Upper lobe of left lung (tissue), 6 donors: ENCODE results near the gene AXIN1. TPM values are rescaled to one million over a fixed set of nuclear protein-coding genes. Genes with fewer than 3 reads are reported as not detected.
"Not testable (repeated sequence)": the region's sequence is repeated elsewhere in the genome, so short reads cannot be mapped to it uniquely, and the experiment has no call there.

Experiments
- ATAC-seq, 2 donors: fragments of 200-7000 bp; cut with Tn5 transposase; one replicate each; pipeline ENCODE4 v1.9.1; 2022; ENCODE audit warnings: mild to moderate bottlenecking in 2 of 2, moderate library complexity in 2 of 2; ENCODE audit not compliant: low FRiP score in 2 of 2
- DNase-seq, 2 donors: peaks; one replicate each; pipeline ENCODE4 v3.0.0-alpha.2; 2019 to 2020
- H3K27ac ChIP-seq, 4 donors: fragments of 200-600 bp; sonication (generic); one replicate each; pipeline ENCODE4 v1.5.1; 2016 to 2019
- H3K27me3 ChIP-seq, 4 donors: fragments of 200-600 bp; sonication (generic); one replicate each; pipeline ENCODE4 v1.5.1; 2017 to 2019
- H3K36me3 ChIP-seq, 4 donors: fragments of 200-600 bp; sonication (generic); one replicate each; pipeline ENCODE4 v1.5.1; 2016 to 2019
- H3K4me1 ChIP-seq, 4 donors: fragments of 200-600 bp; sonication (generic); one replicate each; pipeline ENCODE4 v1.5.1; 2018 to 2019
- H3K4me3 ChIP-seq, 4 donors: fragments of 200-600 bp; sonication (generic); one replicate each; pipeline ENCODE4 v1.5.1; 2017 to 2019; ENCODE audit warnings: mild to moderate bottlenecking in 2 of 4, moderate library complexity in 1 of 4
- H3K9me3 ChIP-seq, 4 donors: fragments of 200-600 bp; sonication (generic); one replicate each; pipeline ENCODE4 v1.5.1; 2018 to 2019
- CTCF ChIP-seq, 6 experiments: fragments of 450-650 bp in 4 of 6; fragments of 200-600 bp in 2 of 6; sonication (generic) in 2 of 6; IDR thresholded peaks; one replicate each; pipeline ENCODE4 v1.5.1; 2016 to 2019; ENCODE audit warnings: antibody characterized with exemption in 6 of 6
- EP300 ChIP-seq, 4 donors: sonication (generic); formaldehyde crosslinking; IDR thresholded peaks; one replicate each; pipeline ENCODE4 v1.5.1; 2017; ENCODE audit warnings: antibody characterized with exemption in 4 of 4, control low read depth in 2 of 4
- POLR2A ChIP-seq, 4 donors: fragments of 450-650 bp; IDR thresholded peaks; one replicate each; pipeline ENCODE4 v1.5.1; 2016 to 2017; ENCODE audit warnings: antibody characterized with exemption in 4 of 4, mild to moderate bottlenecking in 2 of 4
- POLR2AphosphoS5 ChIP-seq, 2 donors: sonication (generic); formaldehyde crosslinking; IDR thresholded peaks; one replicate each; pipeline ENCODE4 v1.5.1; 2017; ENCODE audit warnings: antibody characterized with exemption in 2 of 2
- WGBS, 2 donors: methylation state at CpG; one replicate each; pipeline ENCODE4 v1.1.5; 2017 to 2018; 5-methylcytosine and 5-hydroxymethylcytosine counted together
- total RNA-seq, 6 donors: library from RNA; depleted of rRNA in 4 of 6; stranded (reverse); fragments of >200 nt in 4 of 6; gene quantifications; one replicate each; pipeline versions ENCODE4 v1.1.0 to v1.2.1, GENCODE V29; 2016 to 2021
- donor health status: DM: no; HTN: no; CAD: no; lungs with moderate emphysema.
- donor health status: DM: no; HTN: yes; CAD: no; lungs with severe emphysema.

The AXIN1 gene
- total RNA-seq, 6 donors from 2014 or later: 26.8 to 45.9 (median 31.9) TPM

DNA sequence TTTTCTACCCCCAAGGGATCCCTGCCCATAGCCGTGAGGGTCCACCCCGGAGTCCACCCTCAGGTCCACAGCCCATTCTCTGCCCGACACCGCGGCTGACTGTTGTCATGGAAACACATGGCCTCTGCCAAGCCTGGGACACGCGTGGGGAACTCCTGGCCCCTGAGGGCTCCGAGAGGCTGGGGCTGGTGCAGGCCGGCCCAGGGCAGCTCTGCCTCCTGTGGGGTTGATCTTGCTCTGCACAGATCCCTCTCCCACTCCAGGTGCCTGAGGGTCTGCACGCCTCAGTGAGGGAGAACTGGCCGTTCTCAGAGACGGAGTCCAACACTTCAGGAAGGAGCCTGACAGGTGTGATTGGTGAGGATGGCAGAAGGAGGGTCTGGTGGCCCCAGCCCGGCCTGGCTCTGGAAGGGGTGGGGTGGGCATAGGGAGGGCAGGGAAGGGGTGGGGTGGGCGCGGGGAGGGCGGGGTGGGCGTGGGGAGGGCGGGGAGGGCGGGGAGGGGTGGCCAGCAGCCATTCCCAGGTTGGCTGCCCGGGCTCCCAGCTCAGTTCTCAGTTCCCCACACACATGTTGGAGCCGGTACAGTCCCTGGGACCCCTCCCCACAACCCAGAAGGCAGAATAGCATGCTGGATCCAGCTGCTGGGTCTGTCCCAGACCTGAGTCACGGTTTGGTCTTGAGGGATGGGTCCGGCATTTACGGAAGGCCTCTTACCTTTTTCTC lies 11.4 kb upstream of the AXIN1 start:
- Histone ChIP-seq H3K9me3 (no peaks in the 10 kb centered on the region), H3K4me3 (no peak overlapping the region), H3K27me3 (no peaks in the 10 kb centered on the region), H3K4me1 (peaks cover 0 to 6% (median 3%) of the 10 kb centered on the region in 4 donors), H3K27ac (no peak overlapping the region), H3K36me3 (peaks cover 11 to 30% (median 25%) of the 10 kb centered on the region in 4 donors)
- peak in 1 of 2 donors; percentile 62 for DNase-seq
- ATAC-seq: no peak
- no peak for TF ChIP-seq EP300 (IDR thresholded peaks at IDR 0.05)
- no peak for TF ChIP-seq POLR2A (IDR thresholded peaks at IDR 0.05)
- TF ChIP-seq CTCF (IDR thresholded peaks at IDR 0.05): no peak
- TF ChIP-seq POLR2AphosphoS5 (IDR thresholded peaks at IDR 0.05): no peak
- 22 to 49% methylated on average over 10 to 18 of the region's 24 CpGs for WGBS, 2 donors

DNA sequence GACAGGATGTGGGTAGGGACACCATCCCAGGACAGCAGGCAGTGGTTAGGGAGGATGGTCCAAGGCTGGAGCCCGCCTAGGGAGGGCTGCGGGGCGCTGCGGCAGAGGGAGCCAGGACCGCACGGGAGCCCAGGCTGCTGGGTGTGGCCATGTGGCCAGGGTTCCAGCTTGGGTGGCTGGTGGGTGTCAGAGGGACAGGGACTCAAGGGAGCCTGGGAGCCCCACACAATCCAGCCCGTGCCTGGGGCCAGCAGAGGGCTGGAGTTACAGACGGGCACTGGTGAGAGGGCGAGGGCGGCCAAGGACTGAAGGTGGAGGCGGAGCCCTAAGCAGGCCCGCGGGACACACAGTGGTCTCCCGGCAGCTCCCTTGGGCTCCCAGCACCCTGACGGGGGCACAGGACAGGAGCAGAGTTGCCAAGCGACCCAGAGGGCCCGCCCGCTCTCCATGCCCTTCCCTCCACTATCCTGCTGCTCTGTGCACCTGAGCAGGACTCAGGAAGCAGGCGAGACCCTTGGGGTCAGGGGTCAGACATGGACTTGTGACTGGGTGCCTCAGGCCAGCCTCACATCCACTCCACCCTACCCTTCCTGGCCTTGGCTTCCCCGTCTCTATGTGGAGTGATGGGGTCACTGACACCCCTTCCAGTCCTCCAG lies 10.7 kb upstream of the AXIN1 start:
- no peak for ATAC-seq
- no peaks in the 10 kb centered on the region for H3K9me3 ChIP-seq
- no peak overlapping the region for H3K4me3 ChIP-seq
- peak in 1 of 2 donors; percentile 70 for DNase-seq
- 64 to 71% methylated on average over 6 to 18 of the region's 20 CpGs for WGBS, 2 donors
- no peak for TF ChIP-seq POLR2A (IDR thresholded peaks at IDR 0.05)
- TF ChIP-seq CTCF (IDR thresholded peaks at IDR 0.05): no peak
- peaks cover 10 to 23% (median 20%) of the 10 kb centered on the region in 4 donors for H3K36me3 ChIP-seq
- H3K4me1 ChIP-seq: peaks cover 0 to 6% (median 2%) of the 10 kb centered on the region in 4 donors
- H3K27me3 ChIP-seq: no peaks in the 10 kb centered on the region
- no peak overlapping the region for H3K27ac ChIP-seq

DNA sequence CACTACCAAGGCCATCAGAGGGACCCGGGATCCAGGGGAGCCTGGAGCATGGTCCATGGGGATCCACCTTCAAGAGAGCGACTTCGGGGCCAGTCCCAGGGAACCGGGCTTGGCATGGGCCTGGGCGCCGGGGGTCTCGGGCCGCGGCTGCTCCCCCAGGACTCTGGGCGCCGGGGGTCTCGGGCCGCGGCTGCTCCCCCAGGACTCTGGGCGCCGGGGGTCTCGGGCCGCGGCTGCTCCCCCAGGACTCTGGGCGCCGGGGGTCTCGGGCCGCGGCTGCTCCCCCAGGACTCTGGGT lies 10.1 kb upstream of the AXIN1 start:
- H3K9me3 ChIP-seq, H3K4me1 ChIP-seq, H3K27me3 ChIP-seq, H3K27ac ChIP-seq, H3K4me3 ChIP-seq, ATAC-seq: not testable (repeated sequence)
- DNase-seq: peak in 1 of 2 donors; percentile 50
- H3K36me3 ChIP-seq: peaks cover 4 to 18% (median 14%) of the 10 kb centered on the region in 4 donors
- 100% methylated on average over 4 of the region's 24 CpGs; no CpG with 5 or more reads in 1 of the 2 donors for WGBS, 2 donors

GRCh38 chr16:361872-362701 lies 9.6 kb upstream of the AXIN1 start:
- peaks cover 0 to 6% (median 2%) of the 10 kb centered on the region in 4 donors for H3K4me1 ChIP-seq
- peak; percentile 70 to 74 for ATAC-seq
- WGBS, 2 donors: 27 to 40% methylated on average over 4 to 30 of the region's 30 CpGs
- DNase-seq: peak; percentile 85 to 87
- peaks cover 0 to 12% (median 8%) of the 10 kb centered on the region in 4 donors for H3K36me3 ChIP-seq
- H3K27me3 ChIP-seq: no peaks in the 10 kb centered on the region
- no peak overlapping the region for H3K27ac ChIP-seq
- TF ChIP-seq CTCF (IDR thresholded peaks at IDR 0.05) (peak; percentile 69 to 89 (median 81)), POLR2AphosphoS5 (IDR thresholded peaks at IDR 0.05) (no peak)
- no peak overlapping the region for H3K4me3 ChIP-seq
- H3K9me3 ChIP-seq: no peaks in the 10 kb centered on the region

DNA sequence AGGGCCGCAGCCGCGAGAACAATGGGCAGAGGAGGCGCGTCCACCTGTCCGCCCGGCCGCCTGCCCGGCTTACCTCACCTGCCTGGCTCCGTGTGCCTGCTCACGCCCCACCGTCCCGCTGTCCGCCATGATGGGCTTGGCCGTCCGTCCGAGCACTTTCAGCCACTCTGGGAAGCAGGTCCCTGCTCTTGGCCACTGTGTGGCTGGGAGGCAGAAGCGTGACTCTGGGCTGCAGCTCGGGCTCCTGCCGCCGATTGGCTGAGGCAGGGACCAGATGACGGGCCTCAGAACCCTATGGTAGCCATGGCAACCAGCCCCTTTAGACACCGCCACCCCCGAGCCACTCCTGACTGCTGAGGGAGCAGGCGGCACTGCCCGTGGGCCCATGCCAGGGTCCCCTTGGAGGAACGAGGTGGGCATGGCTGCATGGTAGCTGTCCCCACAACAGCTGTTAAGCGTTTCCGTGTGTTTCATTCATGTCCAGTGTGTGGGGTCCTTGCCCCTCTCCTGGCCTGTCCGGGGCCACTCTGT lies 8.9 kb upstream of the AXIN1 start:
- Histone ChIP-seq H3K27me3 (no peaks in the 10 kb centered on the region), H3K36me3 (peaks cover 0 to 5% (median 1%) of the 10 kb centered on the region in 4 donors), H3K4me1 (peaks cover 0 to 6% (median 2%) of the 10 kb centered on the region in 4 donors), H3K9me3 (no peaks in the 10 kb centered on the region), H3K4me3 (no peak overlapping the region), H3K27ac (no peak overlapping the region)
- no peak for ATAC-seq
- 82 to 86% methylated on average over 28 to 29 of the region's 30 CpGs for WGBS, 2 donors
- peak in 1 of 2 donors; percentile 79 for DNase-seq
- TF ChIP-seq CTCF (IDR thresholded peaks at IDR 0.05): no peak
- TF ChIP-seq EP300 (IDR thresholded peaks at IDR 0.05): no peak
- no peak for TF ChIP-seq POLR2A (IDR thresholded peaks at IDR 0.05)
- TF ChIP-seq POLR2AphosphoS5 (IDR thresholded peaks at IDR 0.05): no peak
